GM12878 (cell line): ENCODE results near the gene IFNL3. TPM values are rescaled to one million over a fixed set of nuclear protein-coding genes. Genes with fewer than 3 reads are reported as not detected.

Source experiments
- ATAC-seq: fragments of 200-7000 bp; cut with Tn5 transposase; 3 replicates; pipeline ENCODE4 v1.9.1; 2020; ENCODE audit warnings: mild to moderate bottlenecking, moderate library complexity
- BruUV-seq: library from RNA; stranded (reverse); fragments of 400-500 nt; replicated peaks from 2 replicates; lab custom pipeline; 2021; lab: Mats Ljungman, UMichigan
- CTCF ChIA-PET: fragments of 300-600 bp; sonication (Branson Sonifier 250); formaldehyde crosslinking; extraction: SDS; loops from one replicate; lab custom pipeline; 2021; ENCODE audit warnings: inconsistent platforms; lab: Yijun Ruan, JAX
- POLR2A ChIA-PET: fragments of 350-600 bp; formaldehyde crosslinking; extraction: SDS; loops from one replicate; lab custom pipeline; 2021; ENCODE audit warnings: inconsistent platforms; lab: Charles Lee
- RAD21 ChIA-PET: fragments of 300-600 bp; sonication (Branson Sonifier 250); formaldehyde crosslinking; loops from one replicate; lab custom pipeline; 2023; ENCODE audit warnings: antibody characterized with exemption; ENCODE audit not compliant: unreplicated experiment; lab: Charles Lee
- SMC1A ChIA-PET: fragments of 300-600 bp; sonication (Branson Sonifier 250); formaldehyde crosslinking; loops from one replicate; lab custom pipeline; 2023; ENCODE audit not compliant: unreplicated experiment, uncharacterized antibody; lab: Charles Lee
- DNase-seq: peaks from one replicate; pipeline ENCODE4 v3.0.0-alpha.2; 2011; ENCODE audit warnings: low read depth, low spot score
- FAIRE-seq: peaks from 3 replicates; lab custom pipeline; 2011; peaks lifted over from hg19 to GRCh38; lab: Jason Lieb, UNC
- H2AFZ ChIP-seq: 2 replicates; pipeline ENCODE4 v1.6.0; 2011; ENCODE audit warnings: low read depth, low read length, control low read depth; ENCODE audit not compliant: control insufficient read depth
- H3K27ac ChIP-seq: 2 replicates; pipeline ENCODE4 v1.5.1; 2011; ENCODE audit warnings: control low read depth; ENCODE audit not compliant: control insufficient read depth, insufficient read depth
- H3K27me3 ChIP-seq, 2 experiments: replicated peaks in 1 of 2; 2 replicates each; pipeline versions ENCODE4 v1.6.0 to v1.6.1; 2011; ENCODE audit warnings: low read length in 1 of 2; ENCODE audit not compliant: control insufficient read depth in 2 of 2, insufficient read depth in 2 of 2
- H3K36me3 ChIP-seq, 2 experiments: 2 replicates each; pipeline ENCODE4 v1.5.1; 2011; ENCODE audit warnings: low read length in 1 of 2; ENCODE audit not compliant: control insufficient read depth in 2 of 2, insufficient read depth in 2 of 2
- H3K4me1 ChIP-seq: 2 replicates; pipeline ENCODE4 v1.6.1; 2011; ENCODE audit warnings: mild to moderate bottlenecking, low read length, moderate library complexity, mixed read lengths; ENCODE audit not compliant: control insufficient read depth, insufficient read depth
- H3K4me2 ChIP-seq: 2 replicates; pipeline ENCODE4 v1.6.0; 2011; ENCODE audit warnings: control low read depth; ENCODE audit not compliant: control insufficient read depth, insufficient read depth
- H3K4me3 ChIP-seq: fragments of 200-600 bp; sonication (generic); 2 replicates; pipeline ENCODE4 v1.5.1; 2016
- H3K79me2 ChIP-seq: 2 replicates; pipeline ENCODE4 v1.6.0; 2011; ENCODE audit warnings: low read length; ENCODE audit not compliant: control insufficient read depth, insufficient read depth
- H3K9ac ChIP-seq: 2 replicates; pipeline ENCODE4 v1.8.0; 2011; ENCODE audit warnings: low read length, control low read depth, mixed read lengths; ENCODE audit not compliant: control insufficient read depth, insufficient read depth
- H3K9me3 ChIP-seq: replicated peaks from 3 replicates; pipeline ENCODE4 v1.5.1; 2011; ENCODE audit warnings: mild to moderate bottlenecking, low read length; ENCODE audit not compliant: control insufficient read depth, insufficient read depth
- H4K20me1 ChIP-seq: 2 replicates; pipeline ENCODE4 v1.6.0; 2011; ENCODE audit not compliant: control insufficient read depth, insufficient read depth
- BHLHE40 ChIP-seq, 2 experiments: fragments of 450-650 bp in 1 of 2; IDR thresholded peaks; 2 replicates each; pipeline ENCODE4 v1.6.1; 2011 to 2017; ENCODE audit warnings: low read depth in 2 of 2, borderline replicate concordance in 1 of 2, improper control_type of control experiment in 1 of 2, low read length in 1 of 2, mild to moderate bottlenecking in 1 of 2
- CBX3 ChIP-seq: fragments of 200-600 bp; sonication (generic); IDR thresholded peaks from 2 replicates; pipeline ENCODE4 v1.6.1; 2016; ENCODE audit warnings: low read depth, borderline replicate concordance
- CHD4 ChIP-seq: fragments of 200-600 bp; sonication (generic); IDR thresholded peaks from 2 replicates; pipeline ENCODE4 v1.6.1; 2016; ENCODE audit warnings: mild to moderate bottlenecking
- HDGF ChIP-seq: fragments of 450-650 bp; IDR thresholded peaks from 2 replicates; pipeline ENCODE4 v1.6.1; 2016; ENCODE audit warnings: antibody characterized with exemption
- NBN ChIP-seq: fragments of 450-650 bp; IDR thresholded peaks from 2 replicates; pipeline ENCODE4 v1.6.1; 2016
- NFYA ChIP-seq: IDR thresholded peaks from 2 replicates; pipeline ENCODE4 v1.6.1; 2011; ENCODE audit warnings: low read depth, mild to moderate bottlenecking, low read length, improper control_type of control experiment, borderline replicate concordance
- NR2C1 ChIP-seq: fragments of 450-650 bp; IDR thresholded peaks from 2 replicates; pipeline ENCODE4 v1.6.1; 2017; ENCODE audit warnings: antibody characterized with exemption, mild to moderate bottlenecking, moderate library complexity
- PML ChIP-seq: IDR thresholded peaks from 2 replicates; pipeline ENCODE4 v1.6.1; 2012; ENCODE audit warnings: low read length, inconsistent platforms
- SMARCA5 ChIP-seq: fragments of 450-650 bp; IDR thresholded peaks from 2 replicates; pipeline ENCODE4 v1.6.1; 2017; ENCODE audit warnings: mild to moderate bottlenecking
- SUPT20H ChIP-seq: IDR thresholded peaks from 2 replicates; pipeline ENCODE4 v1.6.1; 2011; ENCODE audit warnings: low read depth, mild to moderate bottlenecking, low read length, moderate library complexity, borderline replicate concordance; ENCODE audit not compliant: control insufficient read depth
- WGBS: methylation state at CpG from one replicate; pipeline ENCODE4 v1.1.6; 2016; ENCODE audit warnings: low lambda C conversion rate; ENCODE audit not compliant: insufficient replicate concordance, insufficient coverage; ENCODE audit errors: missing lambda C conversion rate; 5-methylcytosine and 5-hydroxymethylcytosine counted together
- in situ Hi-C: fragments of 300-500 bp; cut with MboI; formaldehyde crosslinking; loops from 9 replicates; pipeline ENCODE4 v1.14.3; 2018; ENCODE audit warnings: mixed read lengths
- intact Hi-C: fragments of 100-400 bp; cut with micrococcal nuclease; formaldehyde crosslinking; loops from one replicate; pipeline ENCODE4 v1.14.2; 2022; ENCODE audit not compliant: unreplicated experiment
- polyA plus RNA-seq, 11 experiments: library from polyadenylated mRNA; depleted of rRNA in 4 of 11; unstranded in 6 of 11; stranded (reverse) in 5 of 11; fragments of >200 nt; fragmentation: Nextera tagmentation in 4 of 11; fragmentation: Illumina TruSeq in 1 of 11; extraction: Ambion mirVana in 4 of 11; extraction: Trizol in 1 of 11; gene quantifications; 1 replicate in 1 of 11; 2 replicates in 10 of 11; pipeline versions ENCODE4 v1.2.1 to v1.2.3, GENCODE V29; 2011 to 2016; ENCODE audit warnings: inconsistent platforms in 2 of 11, missing spikeins in 2 of 11, low read depth in 1 of 11
- total RNA-seq, 4 experiments: library from RNA; depleted of rRNA in 3 of 4; stranded (reverse); fragments of >200 nt in 3 of 4; fragmentation: Illumina TruSeq in 1 of 4; extraction: Trizol in 1 of 4; gene quantifications; 2 replicates each; pipeline versions ENCODE4 v1.2.1 to v1.2.3, GENCODE V29; 2013 to 2021
- TF ChIP-seq, protein P1 (sequence below): fragments of 450-650 bp; IDR thresholded peaks from 2 replicates; pipeline ENCODE4 v1.6.1; 2018; ENCODE audit warnings: borderline replicate concordance, mild to moderate bottlenecking; ENCODE audit not compliant: partially characterized antibody
- TF ChIP-seq, protein P2 (sequence below): fragments of 450-650 bp; IDR thresholded peaks from 2 replicates; pipeline ENCODE4 v1.6.1; 2017; ENCODE audit warnings: mild to moderate bottlenecking, moderate library complexity

Gene IFNL3
- total and polyA plus RNA-seq, 10 of the 15 experiments (the other 5 are each of a cell fraction or from before 2014, with no cell fraction given), result not detected

DNA sequence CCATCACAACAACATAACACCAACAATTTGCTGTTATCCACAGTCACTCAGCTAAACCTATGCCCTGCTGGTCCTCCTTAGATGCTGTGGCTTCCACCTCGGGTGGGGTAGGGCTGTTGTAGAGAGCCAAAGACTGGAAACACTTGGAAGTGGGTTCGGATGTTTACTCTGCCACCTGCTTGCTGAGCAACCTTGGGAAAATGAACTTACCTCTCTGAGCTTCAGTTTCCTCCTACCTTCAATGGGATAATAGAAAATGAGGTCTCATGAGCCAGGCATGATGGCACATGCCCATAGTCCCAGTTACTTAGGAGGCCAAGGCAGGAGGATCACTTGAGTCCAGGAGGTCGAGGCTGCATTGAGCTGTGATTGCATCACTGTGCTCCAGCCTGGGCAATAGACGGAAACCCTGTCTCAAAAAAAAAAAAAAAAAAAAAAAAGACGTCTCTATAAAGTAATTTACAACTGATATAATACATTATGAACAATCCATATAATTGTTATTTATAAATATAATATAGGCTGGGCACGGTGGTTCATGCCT is 37.4 kb downstream of the IFNL3 start:
- H3K9me3 ChIP-seq, result no peaks in the 10 kb centered on the region
- DNase-seq, result no peak
- peaks cover 0 to 3% of the 10 kb centered on the region in 2 experiments; a peak in 1 of 4 replicates for H3K27me3 ChIP-seq
- ATAC-seq, result no peak
- TF ChIP-seq HDGF, result no peak
- no peak for TF ChIP-seq SMARCA5
- TF ChIP-seq NBN, result no peak
- TF ChIP-seq, protein P1, sequence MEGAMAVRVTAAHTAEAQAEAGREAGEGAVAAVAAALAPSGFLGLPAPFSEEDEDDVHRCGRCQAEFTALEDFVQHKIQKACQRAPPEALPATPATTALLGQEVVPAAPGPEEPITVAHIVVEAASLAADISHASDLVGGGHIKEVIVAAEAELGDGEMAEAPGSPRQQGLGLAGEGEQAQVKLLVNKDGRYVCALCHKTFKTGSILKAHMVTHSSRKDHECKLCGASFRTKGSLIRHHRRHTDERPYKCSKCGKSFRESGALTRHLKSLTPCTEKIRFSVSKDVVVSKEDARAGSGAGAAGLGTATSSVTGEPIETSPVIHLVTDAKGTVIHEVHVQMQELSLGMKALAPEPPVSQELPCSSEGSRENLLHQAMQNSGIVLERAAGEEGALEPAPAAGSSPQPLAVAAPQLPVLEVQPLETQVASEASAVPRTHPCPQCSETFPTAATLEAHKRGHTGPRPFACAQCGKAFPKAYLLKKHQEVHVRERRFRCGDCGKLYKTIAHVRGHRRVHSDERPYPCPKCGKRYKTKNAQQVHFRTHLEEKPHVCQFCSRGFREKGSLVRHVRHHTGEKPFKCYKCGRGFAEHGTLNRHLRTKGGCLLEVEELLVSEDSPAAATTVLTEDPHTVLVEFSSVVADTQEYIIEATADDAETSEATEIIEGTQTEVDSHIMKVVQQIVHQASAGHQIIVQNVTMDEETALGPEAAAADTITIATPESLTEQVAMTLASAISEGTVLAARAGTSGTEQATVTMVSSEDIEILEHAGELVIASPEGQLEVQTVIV, result no peak
- H3K27ac ChIP-seq, result no peak overlapping the region
- ChIA-PET POLR2A (no interaction called here), RAD21 (no interaction called here), CTCF (no interaction called here), SMC1A (no interaction called here)
- no peaks in the 10 kb centered on the region for H3K36me3 ChIP-seq
- intact Hi-C loops (no loop called here), in situ Hi-C loops (no loop called here)
- H3K79me2 ChIP-seq, result no peaks in the 10 kb centered on the region
- no TSS peak for BruUV-seq
- FAIRE-seq, result no peak
- H3K4me2 ChIP-seq, result no peak overlapping the region
- no peak overlapping the region for H3K9ac ChIP-seq
- 34% methylated on average over 6 of the region's 6 CpGs for WGBS
- no peaks in the 10 kb centered on the region for H4K20me1 ChIP-seq
- H2AFZ ChIP-seq, result no peak overlapping the region
- H3K4me3 ChIP-seq, result no peak overlapping the region
- no peaks in the 10 kb centered on the region for H3K4me1 ChIP-seq

DNA sequence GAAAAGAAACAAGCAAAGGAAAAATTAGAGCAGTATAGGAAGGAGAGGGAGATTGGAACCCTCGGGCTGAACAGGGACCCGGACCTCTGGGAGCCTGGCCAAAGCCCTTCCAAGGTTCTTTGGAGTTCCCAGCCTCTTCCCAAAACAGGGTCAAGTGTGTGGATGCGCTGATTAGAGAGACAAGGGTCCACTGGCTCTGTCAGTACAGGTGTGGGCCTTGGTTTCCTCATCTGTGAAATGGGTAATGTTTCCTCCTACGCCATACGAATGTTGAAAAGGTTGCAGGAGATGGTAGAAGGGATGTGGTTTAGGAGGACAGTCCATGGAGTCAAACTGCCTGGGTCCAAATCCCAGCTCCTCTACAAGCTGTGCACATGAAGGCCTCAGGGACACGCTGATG is 38.7 kb downstream of the IFNL3 start:
- no peak overlapping the region for H2AFZ ChIP-seq
- no peaks in the 10 kb centered on the region for H4K20me1 ChIP-seq
- FAIRE-seq, result no peak
- SMC1A ChIA-PET, result no interaction called here
- no peaks in the 10 kb centered on the region for H3K4me1 ChIP-seq
- H3K4me3 ChIP-seq, result no peak overlapping the region
- no peaks in the 10 kb centered on the region for H3K36me3 ChIP-seq
- POLR2A ChIA-PET, result no interaction called here
- H3K4me2 ChIP-seq, result no peak overlapping the region
- no TSS peak for BruUV-seq
- no peak overlapping the region for H3K27ac ChIP-seq
- no peaks in the 10 kb centered on the region for H3K9me3 ChIP-seq
- intact Hi-C loops, result no loop called here
- in situ Hi-C loops, result no loop called here
- RAD21 ChIA-PET, result no interaction called here
- H3K9ac ChIP-seq, result no peak overlapping the region
- H3K27me3 ChIP-seq, result peaks cover 0 to 3% of the 10 kb centered on the region in 2 experiments; a peak in 1 of 4 replicates
- CTCF ChIA-PET, result no interaction called here
- no peaks in the 10 kb centered on the region for H3K79me2 ChIP-seq
- DNase-seq, result no peak
- ATAC-seq, result no peak
- 30% methylated on average over 5 of the region's 6 CpGs for WGBS
- no peak for TF ChIP-seq NR2C1
- TF ChIP-seq CHD4, result no peak
- no peak for TF ChIP-seq CBX3
- TF ChIP-seq SUPT20H, result no peak
- no peak for TF ChIP-seq NFYA
- TF ChIP-seq BHLHE40 (IDR thresholded peaks at IDR 0.05; ENCODE audit: borderline replicate concordance in 1 of 2, low read depth in 2 of 2, low read length in 1 of 2), result no peak
- no peak for TF ChIP-seq PML
- TF ChIP-seq, protein P2, sequence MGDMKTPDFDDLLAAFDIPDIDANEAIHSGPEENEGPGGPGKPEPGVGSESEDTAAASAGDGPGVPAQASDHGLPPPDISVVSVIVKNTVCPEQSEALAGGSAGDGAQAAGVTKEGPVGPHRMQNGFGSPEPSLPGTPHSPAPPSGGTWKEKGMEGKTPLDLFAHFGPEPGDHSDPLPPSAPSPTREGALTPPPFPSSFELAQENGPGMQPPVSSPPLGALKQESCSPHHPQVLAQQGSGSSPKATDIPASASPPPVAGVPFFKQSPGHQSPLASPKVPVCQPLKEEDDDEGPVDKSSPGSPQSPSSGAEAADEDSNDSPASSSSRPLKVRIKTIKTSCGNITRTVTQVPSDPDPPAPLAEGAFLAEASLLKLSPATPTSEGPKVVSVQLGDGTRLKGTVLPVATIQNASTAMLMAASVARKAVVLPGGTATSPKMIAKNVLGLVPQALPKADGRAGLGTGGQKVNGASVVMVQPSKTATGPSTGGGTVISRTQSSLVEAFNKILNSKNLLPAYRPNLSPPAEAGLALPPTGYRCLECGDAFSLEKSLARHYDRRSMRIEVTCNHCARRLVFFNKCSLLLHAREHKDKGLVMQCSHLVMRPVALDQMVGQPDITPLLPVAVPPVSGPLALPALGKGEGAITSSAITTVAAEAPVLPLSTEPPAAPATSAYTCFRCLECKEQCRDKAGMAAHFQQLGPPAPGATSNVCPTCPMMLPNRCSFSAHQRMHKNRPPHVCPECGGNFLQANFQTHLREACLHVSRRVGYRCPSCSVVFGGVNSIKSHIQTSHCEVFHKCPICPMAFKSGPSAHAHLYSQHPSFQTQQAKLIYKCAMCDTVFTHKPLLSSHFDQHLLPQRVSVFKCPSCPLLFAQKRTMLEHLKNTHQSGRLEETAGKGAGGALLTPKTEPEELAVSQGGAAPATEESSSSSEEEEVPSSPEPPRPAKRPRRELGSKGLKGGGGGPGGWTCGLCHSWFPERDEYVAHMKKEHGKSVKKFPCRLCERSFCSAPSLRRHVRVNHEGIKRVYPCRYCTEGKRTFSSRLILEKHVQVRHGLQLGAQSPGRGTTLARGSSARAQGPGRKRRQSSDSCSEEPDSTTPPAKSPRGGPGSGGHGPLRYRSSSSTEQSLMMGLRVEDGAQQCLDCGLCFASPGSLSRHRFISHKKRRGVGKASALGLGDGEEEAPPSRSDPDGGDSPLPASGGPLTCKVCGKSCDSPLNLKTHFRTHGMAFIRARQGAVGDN, result no peak
